ENCODE measurements around the gene VSIG8. TPM values are rescaled to one million over a fixed set of nuclear protein-coding genes. Genes with fewer than 3 reads are reported as not detected.
A peak's percentile ranks its signal among the peaks of the same experiment; 100 is the strongest.

VSIG8 gene
- total RNA-seq, 1 donor from 2014 or later = not detected

DNA sequence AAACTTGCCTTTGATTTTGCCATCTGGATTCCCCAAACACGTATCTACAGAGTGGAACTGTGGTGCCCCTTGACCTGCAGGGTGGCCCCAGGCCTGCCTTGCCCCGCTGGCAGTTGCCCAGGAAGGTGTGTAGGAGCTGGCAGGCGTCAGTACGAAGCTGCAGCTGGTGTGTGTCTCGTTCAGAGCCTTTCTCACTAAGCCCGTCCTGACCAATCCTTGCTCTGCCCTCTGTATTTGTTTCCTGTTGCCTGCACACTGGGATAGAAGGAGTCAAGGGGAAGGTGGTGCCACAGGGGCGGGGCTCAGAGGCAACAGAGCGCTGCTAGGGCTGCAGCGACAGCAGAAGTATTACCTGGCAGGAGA lies 5.2 kb upstream of the VSIG8 start:
- DNase-seq (ENCODE audit: low read depth) (peak; percentile 86), FAIRE-seq (peak; percentile 93)
- TF ChIP-seq, protein P1, sequence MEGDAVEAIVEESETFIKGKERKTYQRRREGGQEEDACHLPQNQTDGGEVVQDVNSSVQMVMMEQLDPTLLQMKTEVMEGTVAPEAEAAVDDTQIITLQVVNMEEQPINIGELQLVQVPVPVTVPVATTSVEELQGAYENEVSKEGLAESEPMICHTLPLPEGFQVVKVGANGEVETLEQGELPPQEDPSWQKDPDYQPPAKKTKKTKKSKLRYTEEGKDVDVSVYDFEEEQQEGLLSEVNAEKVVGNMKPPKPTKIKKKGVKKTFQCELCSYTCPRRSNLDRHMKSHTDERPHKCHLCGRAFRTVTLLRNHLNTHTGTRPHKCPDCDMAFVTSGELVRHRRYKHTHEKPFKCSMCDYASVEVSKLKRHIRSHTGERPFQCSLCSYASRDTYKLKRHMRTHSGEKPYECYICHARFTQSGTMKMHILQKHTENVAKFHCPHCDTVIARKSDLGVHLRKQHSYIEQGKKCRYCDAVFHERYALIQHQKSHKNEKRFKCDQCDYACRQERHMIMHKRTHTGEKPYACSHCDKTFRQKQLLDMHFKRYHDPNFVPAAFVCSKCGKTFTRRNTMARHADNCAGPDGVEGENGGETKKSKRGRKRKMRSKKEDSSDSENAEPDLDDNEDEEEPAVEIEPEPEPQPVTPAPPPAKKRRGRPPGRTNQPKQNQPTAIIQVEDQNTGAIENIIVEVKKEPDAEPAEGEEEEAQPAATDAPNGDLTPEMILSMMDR (IDR thresholded peaks at IDR 0.05; ENCODE audit: insufficient read depth, low read length, severe bottlenecking) = no peak
- no peaks in the 10 kb centered on the region for H3K27me3 ChIP-seq (ENCODE audit: control insufficient read depth, insufficient read depth, low read length)
- H3K4me3 ChIP-seq (ENCODE audit: low read depth, low read length) = no peak overlapping the region
- no peaks in the 10 kb centered on the region for H3K36me3 ChIP-seq (ENCODE audit: control insufficient read depth, insufficient read depth, low read length)

DNA sequence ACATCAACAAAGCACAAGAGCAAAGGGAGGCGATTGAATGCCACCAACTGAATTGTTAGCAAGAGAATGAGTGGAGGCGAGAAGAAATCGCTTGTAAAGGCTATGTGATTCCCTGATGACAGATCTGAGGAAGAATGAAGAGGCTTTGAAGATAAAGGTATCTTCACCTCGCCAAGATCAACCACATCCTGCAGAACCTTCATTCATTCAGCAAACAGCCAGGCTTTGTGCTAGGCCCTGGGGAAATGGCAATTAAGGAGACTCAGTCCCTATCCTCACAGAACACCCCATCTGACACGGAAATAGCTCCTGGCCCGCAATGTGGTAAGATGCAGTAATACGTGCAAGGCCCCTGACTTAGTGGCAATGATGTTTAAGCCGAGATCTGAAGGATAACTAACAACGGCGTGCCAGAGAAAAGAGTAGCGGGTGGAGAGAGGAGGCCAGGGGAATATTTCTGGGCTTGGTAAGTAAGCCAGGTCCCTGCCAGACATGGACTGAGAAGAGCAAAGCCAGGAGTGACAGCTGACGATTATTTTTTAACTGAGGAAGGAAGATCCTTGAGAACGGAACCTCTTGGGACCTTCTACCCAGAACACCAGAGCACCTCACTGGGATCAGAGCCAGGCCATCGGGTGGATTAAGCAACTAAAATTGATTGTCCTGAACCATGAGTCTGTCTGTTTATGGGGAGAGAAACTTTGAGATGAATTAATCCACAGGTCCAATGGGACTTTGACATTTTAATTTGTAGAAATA lies 4.6 kb upstream of the VSIG8 start:
- TF ChIP-seq, protein P1 (IDR thresholded peaks at IDR 0.05; ENCODE audit: insufficient read depth, low read length, severe bottlenecking) = no peak
- Histone ChIP-seq H3K27me3 (ENCODE audit: control insufficient read depth, insufficient read depth, low read length) (no peaks in the 10 kb centered on the region), H3K36me3 (ENCODE audit: control insufficient read depth, insufficient read depth, low read length) (no peaks in the 10 kb centered on the region), H3K4me3 (ENCODE audit: low read depth, low read length) (no peak overlapping the region)
- DNase-seq (ENCODE audit: low read depth) (no peak), FAIRE-seq (no peak)

DNA sequence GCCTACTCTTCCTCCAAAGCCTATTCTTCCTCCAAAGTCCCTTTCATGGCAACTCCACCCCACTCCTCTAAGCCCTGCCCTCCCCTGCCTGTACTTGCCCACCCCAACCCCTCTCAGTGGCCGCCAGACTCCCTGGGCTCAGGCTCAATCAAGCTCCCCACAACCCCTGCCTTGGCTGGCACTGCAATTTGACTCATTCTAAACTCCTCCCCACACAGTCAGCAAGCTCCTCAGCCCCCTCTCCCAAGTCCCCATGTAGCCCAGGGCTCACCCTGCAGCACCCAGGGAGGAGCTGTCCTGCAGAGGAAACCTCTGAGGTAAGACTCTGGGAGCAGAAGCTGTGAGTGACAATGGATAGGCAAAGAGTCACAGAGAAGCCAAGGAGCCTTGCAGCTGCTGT lies 3.6 kb upstream of the VSIG8 start:
- Histone ChIP-seq H3K27me3 (ENCODE audit: control insufficient read depth, insufficient read depth, low read length) (no peaks in the 10 kb centered on the region), H3K36me3 (ENCODE audit: control insufficient read depth, insufficient read depth, low read length) (no peaks in the 10 kb centered on the region), H3K4me3 (ENCODE audit: low read depth, low read length) (no peak overlapping the region)
- FAIRE-seq (no peak), DNase-seq (ENCODE audit: low read depth) (no peak)
- TF ChIP-seq, protein P1 (IDR thresholded peaks at IDR 0.05; ENCODE audit: insufficient read depth, low read length, severe bottlenecking) = no peak

DNA sequence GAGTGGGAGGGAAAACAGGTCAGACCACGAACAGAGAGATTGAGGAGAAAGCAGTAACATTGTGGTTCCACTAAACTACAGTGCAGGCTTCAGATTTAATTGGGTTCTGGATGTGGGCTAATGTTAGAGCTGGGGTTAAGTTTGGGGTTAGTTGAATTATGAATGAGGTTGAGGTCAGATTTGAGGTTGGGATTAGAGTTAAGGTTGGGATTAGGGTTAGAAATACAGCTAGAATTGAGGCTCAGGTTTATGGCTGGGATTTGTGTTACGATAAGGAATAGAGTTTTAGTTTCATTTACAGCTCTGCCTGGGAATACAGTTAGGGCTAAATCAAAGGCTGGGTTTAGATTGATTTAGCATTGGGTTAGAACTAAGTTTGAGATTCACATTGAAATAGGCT lies 1.8 kb upstream of the VSIG8 start:
- Histone ChIP-seq H3K4me3 (ENCODE audit: low read depth, low read length) (no peak overlapping the region), H3K36me3 (ENCODE audit: control insufficient read depth, insufficient read depth, low read length) (no peaks in the 10 kb centered on the region), H3K27me3 (ENCODE audit: control insufficient read depth, insufficient read depth, low read length) (no peaks in the 10 kb centered on the region)
- no peak for DNase-seq (ENCODE audit: low read depth)
- TF ChIP-seq, protein P1 (IDR thresholded peaks at IDR 0.05; ENCODE audit: insufficient read depth, low read length, severe bottlenecking) = no peak
- FAIRE-seq = no peak

DNA sequence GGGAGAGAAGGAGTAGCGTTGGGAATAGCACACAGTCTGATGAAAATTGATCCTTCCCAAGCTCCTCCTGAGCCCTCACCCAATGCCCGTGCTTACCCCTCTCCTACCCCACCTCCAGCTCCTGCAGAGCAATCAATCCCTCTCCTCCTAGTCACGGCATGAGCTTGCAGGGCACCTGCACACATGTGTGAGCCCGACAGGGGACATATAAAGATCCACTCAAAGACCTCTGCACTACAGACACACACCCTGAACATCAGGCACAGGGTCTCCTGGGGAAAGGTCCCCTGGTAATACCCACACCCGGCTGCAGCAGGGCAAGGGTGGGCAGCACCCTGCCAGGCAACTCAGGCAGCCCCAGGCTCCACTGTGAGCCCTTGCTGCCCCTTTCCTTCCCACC lies 426 bp downstream of the VSIG8 start:
- no peak for DNase-seq (ENCODE audit: low read depth)
- TF ChIP-seq, protein P1 (IDR thresholded peaks at IDR 0.05; ENCODE audit: insufficient read depth, low read length, severe bottlenecking) = no peak
- no peak for FAIRE-seq
- Histone ChIP-seq H3K27me3 (ENCODE audit: control insufficient read depth, insufficient read depth, low read length) (no peaks in the 10 kb centered on the region), H3K36me3 (ENCODE audit: control insufficient read depth, insufficient read depth, low read length) (no peaks in the 10 kb centered on the region), H3K4me3 (ENCODE audit: low read depth, low read length) (no peak overlapping the region)

DNA sequence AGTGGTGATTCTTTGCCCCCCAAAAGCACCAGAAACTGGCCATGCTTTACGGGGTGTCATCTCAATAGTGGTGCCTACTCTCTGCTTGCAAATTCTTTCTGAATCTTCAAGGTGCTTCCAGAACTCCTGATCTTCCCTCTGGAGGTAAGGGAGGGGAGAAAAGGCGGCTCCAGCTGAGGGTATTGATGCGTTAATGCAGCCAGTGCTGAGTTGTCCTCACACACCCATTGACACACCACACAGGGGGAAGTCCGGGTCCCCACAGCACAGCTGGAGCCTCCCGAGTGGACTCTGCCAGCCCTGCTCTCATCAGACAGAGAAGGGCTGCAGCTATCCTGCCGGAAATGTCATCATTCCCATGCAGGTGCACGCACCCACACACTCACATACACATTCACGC lies 1.2 kb downstream of the VSIG8 start:
- DNase-seq (ENCODE audit: low read depth) (no peak), FAIRE-seq (no peak)
- no peaks in the 10 kb centered on the region for H3K27me3 ChIP-seq (ENCODE audit: control insufficient read depth, insufficient read depth, low read length)
- no peaks in the 10 kb centered on the region for H3K36me3 ChIP-seq (ENCODE audit: control insufficient read depth, insufficient read depth, low read length)
- no peak overlapping the region for H3K4me3 ChIP-seq (ENCODE audit: low read depth, low read length)
- TF ChIP-seq, protein P1 (IDR thresholded peaks at IDR 0.05; ENCODE audit: insufficient read depth, low read length, severe bottlenecking) = no peak

All from bronchial epithelial cell (primary cell).